CD4-positive, alpha-beta T cell treated with Interleukin-15 for 1 hour (primary cell): Measurements from ENCODE around the gene PTGDR2.

ENCODE experiments used
- DNase-seq: peaks from one replicate; pipeline ENCODE4 v3.0.0-alpha.2; 2020

The PTGDR2 gene

GRCh38 chr11:60874421-60875365, 18.9 kb upstream of the PTGDR2 start:
- DNase-seq: no peak

- no peak for DNase-seq
Observed at GRCh38 chr11:60873533-60873932, 17.8 kb upstream of the PTGDR2 start.

GRCh38 chr11:60872961-60873524, 17.3 kb upstream of the PTGDR2 start:
- DNase-seq: no peak

- DNase-seq: no peak
Observed at GRCh38 chr11:60872124-60872960, 16.6 kb upstream of the PTGDR2 start.

GRCh38 chr11:60871378-60872061, 15.8 kb upstream of the PTGDR2 start:
- no peak for DNase-seq

GRCh38 chr11:60870733-60871377, 15.1 kb upstream of the PTGDR2 start:
- DNase-seq: no peak

- DNase-seq: no peak
Observed at GRCh38 chr11:60870276-60870675, 14.5 kb upstream of the PTGDR2 start.

- DNase-seq: no peak
Observed at GRCh38 chr11:60869451-60869825, 13.7 kb upstream of the PTGDR2 start.

GRCh38 chr11:60868682-60869450, 13.1 kb upstream of the PTGDR2 start:
- no peak for DNase-seq

- no peak for DNase-seq
Observed at GRCh38 chr11:60867871-60868681, 12.3 kb upstream of the PTGDR2 start.

GRCh38 chr11:60866911-60867870, 11.4 kb upstream of the PTGDR2 start, which contains the start of gene ZP1:
ZP1 (plus strand) TSS chr11:60867542; CDS start chr11:60867562, 20 bp downstream.
- no peak for DNase-seq

- no peak for DNase-seq
Observed at GRCh38 chr11:60864856-60865513, 9.2 kb upstream of the PTGDR2 start.

GRCh38 chr11:60863550-60864521, 8.1 kb upstream of the PTGDR2 start:
- no peak for DNase-seq

- DNase-seq: no peak
Observed at GRCh38 chr11:60862171-60862570, 6.4 kb upstream of the PTGDR2 start.

- no peak for DNase-seq
Observed at GRCh38 chr11:60860943-60861342, 5.2 kb upstream of the PTGDR2 start.

GRCh38 chr11:60859616-60860250, 4.0 kb upstream of the PTGDR2 start:
- no peak for DNase-seq
